ENCODE data around the gene GAS6. TPM values are rescaled to one million over a fixed set of nuclear protein-coding genes. Genes with fewer than 3 reads are reported as not detected.

Gene GAS6
- total RNA-seq, 6 donors from 2014 or later, result 129 to 299 (median 180) TPM

DNA sequence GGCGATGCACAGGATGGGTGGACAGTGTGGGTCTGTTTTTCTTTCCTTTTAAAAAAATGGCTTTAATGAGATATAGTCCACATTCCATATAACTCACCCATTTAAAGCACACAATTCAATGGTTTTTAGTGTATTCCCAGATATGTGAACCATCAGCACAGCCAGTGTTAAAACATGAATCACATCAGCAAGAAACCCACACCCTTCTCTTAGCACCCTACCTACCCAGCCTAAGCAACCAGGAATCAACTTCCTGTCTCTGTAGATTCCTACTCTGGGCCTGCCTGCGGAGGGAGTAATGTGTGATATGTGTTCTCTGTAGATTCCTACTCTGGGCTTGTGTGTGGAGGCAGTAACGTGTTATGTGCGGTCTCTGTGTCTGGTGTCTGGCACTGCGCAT, 92.9 kb downstream of the GAS6 start:
- ATAC-seq (ENCODE audit: low FRiP score in 2 of 2), result no peak
- no peak for DNase-seq
- TF ChIP-seq EP300 (IDR thresholded peaks at IDR 0.05) (no peak), POLR2A (IDR thresholded peaks at IDR 0.05) (no peak), POLR2AphosphoS5 (IDR thresholded peaks at IDR 0.05) (no peak)
- TF ChIP-seq, protein P1, sequence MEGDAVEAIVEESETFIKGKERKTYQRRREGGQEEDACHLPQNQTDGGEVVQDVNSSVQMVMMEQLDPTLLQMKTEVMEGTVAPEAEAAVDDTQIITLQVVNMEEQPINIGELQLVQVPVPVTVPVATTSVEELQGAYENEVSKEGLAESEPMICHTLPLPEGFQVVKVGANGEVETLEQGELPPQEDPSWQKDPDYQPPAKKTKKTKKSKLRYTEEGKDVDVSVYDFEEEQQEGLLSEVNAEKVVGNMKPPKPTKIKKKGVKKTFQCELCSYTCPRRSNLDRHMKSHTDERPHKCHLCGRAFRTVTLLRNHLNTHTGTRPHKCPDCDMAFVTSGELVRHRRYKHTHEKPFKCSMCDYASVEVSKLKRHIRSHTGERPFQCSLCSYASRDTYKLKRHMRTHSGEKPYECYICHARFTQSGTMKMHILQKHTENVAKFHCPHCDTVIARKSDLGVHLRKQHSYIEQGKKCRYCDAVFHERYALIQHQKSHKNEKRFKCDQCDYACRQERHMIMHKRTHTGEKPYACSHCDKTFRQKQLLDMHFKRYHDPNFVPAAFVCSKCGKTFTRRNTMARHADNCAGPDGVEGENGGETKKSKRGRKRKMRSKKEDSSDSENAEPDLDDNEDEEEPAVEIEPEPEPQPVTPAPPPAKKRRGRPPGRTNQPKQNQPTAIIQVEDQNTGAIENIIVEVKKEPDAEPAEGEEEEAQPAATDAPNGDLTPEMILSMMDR (IDR thresholded peaks at IDR 0.05), result no peak
- Histone ChIP-seq H3K36me3 (no peaks in the 10 kb centered on the region), H3K9me3 (no peaks in the 10 kb centered on the region), H3K27me3 (no peaks in the 10 kb centered on the region), H3K4me1 (peaks cover 0 to 14% (median 2%) of the 10 kb centered on the region in 4 donors), H3K4me3 (no peak overlapping the region), H3K27ac (no peak overlapping the region)
- WGBS, 2 donors, result 93 to 97% methylated on average over 5 of the region's 5 CpGs

Other genes with a start within 250 kb of the GAS6 start
- gene ATP4B, start 205.9 kb downstream of the GAS6 start, total RNA-seq, result not detected
- 1 to 10 TPM in 1 of 6 donors, under 1 TPM in 1, not detected in 4; 0.15 to 5.2 TPM for gene GRK1, start 196.9 kb downstream of the GAS6 start, total RNA-seq
- gene TMEM255B, start 104.8 kb downstream of the GAS6 start, total RNA-seq, result 10 to 100 TPM in 3 of 6 donors, 1 to 10 TPM in 3; 1.4 to 39.0 (median 13.8) TPM
- gene C13orf46, start 110.0 kb upstream of the GAS6 start, total RNA-seq, result 10 to 100 TPM in 5 of 6 donors, 1 to 10 TPM in 1; 5.5 to 44.0 (median 14.7) TPM

Data from upper lobe of left lung (tissue), 6 donors.